NOMO-1 (cell line): Measurements from ENCODE around the gene SAMD4B.
A peak's percentile ranks its signal among the peaks of the same experiment; 100 is the strongest.

ENCODE experiments used
- DNase-seq, 2 experiments: peaks; one replicate each; lab custom pipeline; 2025; ENCODE audit not compliant: unreplicated experiment in 2 of 2; lab: John Stamatoyannopoulos, UW

The SAMD4B gene

DNA sequence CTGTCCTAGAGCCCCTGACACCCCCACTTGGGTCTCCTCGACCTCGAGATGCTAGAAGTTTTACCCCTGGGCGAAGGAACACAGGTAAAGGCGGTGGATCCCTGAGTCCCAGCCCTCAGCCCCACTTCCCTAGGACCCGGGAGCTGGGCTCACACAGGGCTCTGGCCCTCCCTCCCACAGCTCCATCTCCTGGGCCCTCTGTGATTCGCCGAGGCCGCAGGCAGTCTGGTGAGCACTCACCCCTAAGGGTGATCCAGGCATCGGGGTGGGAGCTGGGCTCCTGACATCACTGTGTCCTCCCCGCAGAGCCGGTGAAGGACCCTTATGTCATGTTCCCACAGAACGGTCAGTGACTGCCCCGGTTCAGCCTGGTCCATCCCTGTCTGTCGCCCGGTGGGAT lies 78.5 kb downstream of the SAMD4B start:
- no peak for DNase-seq

GRCh38 chr19:39422020-39422419 lies 79.8 kb downstream of the SAMD4B start:
- DNase-seq, result no peak

GRCh38 chr19:39423258-39424086 lies 81.3 kb downstream of the SAMD4B start:
- no peak for DNase-seq

- no peak for DNase-seq
Observed at GRCh38 chr19:39424934-39425333, 82.7 kb downstream of the SAMD4B start.

GRCh38 chr19:39425744-39426143 lies 83.5 kb downstream of the SAMD4B start:
- DNase-seq, result no peak

GRCh38 chr19:39426170-39426569 lies 83.9 kb downstream of the SAMD4B start:
- no peak for DNase-seq

DNA sequence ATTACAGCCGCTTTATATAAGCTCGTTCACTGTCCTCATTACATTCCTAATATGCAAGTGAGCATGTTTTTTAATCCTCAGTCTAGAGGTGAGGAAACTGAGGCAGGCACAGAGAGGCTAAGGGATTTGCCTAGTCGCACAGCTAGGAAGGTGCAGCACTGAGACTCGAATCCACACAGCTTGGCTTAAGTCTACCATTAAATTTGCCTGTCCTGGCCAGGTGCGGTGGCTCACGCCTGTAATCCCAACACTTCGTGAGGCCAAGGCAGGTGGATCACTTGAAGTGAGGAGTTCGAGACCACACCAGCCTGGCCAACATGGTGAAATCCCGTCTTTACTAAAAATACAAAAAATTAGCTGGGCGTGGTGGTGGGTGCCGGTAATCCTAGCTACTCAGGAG lies 85.5 kb downstream of the SAMD4B start:
- no peak for DNase-seq

GRCh38 chr19:39428283-39429112 lies 86.3 kb downstream of the SAMD4B start:
- no peak for DNase-seq

DNA sequence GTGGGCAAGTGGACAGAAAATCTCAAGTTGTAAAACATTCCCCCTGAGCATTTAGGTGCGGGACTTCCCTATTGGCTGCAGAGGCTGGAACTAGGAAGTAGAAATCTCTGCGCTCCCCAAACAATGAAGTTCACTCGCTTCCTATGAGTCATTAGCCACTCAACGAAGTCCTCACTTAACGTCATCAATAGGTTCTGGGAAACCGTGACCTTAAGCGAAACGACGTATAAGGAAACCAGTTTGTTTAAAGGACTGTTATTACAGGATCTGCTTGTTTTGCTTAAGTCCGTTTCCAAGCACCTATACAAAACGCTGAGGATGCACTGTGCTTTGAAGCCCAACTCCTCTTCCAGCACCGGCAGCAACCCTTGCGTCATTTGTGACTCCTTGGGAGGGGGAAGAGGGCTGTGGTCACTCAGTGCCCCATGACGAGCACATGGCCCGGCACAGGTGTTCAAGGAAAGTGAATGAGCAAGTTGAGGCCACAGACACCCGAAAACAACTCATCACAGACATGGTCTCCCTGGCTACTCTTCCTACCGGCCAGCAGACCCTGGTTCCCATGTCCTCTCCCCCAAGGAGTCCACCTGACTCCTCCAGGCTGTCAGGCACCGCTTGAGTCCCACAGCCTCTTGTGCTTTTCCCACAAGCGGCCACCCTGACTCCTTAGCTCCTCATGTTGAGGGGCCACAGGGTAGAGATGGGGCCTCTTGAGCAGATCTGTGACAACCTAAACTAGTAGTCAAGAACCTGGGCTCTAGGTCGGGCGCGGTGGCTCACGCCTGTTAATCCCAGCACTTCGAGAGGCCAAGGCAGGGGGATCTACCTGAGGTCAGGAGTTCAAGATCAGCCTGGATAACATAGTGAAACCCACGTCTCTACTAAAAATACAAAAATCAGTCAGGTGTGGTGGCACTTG lies 88.7 kb downstream of the SAMD4B start:
- peak; percentile 76 to 94 for DNase-seq

DNA sequence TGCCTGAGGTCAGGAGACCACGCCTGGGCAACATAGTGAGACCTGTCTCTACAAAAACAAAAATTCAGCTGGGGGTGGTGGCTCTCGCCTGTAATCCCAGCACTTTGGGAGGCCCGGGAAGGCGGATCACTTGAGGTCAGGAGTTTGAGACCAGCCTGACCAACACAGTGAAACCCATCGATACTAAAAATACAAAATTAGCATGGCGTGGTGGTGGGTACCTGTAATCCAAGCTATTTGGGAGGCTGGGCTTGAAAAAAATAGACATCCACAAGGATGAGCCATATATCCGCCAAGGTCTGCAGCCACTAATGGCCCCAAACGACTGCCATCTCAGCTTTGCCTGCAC lies 90.4 kb downstream of the SAMD4B start:
- no peak for DNase-seq

DNA sequence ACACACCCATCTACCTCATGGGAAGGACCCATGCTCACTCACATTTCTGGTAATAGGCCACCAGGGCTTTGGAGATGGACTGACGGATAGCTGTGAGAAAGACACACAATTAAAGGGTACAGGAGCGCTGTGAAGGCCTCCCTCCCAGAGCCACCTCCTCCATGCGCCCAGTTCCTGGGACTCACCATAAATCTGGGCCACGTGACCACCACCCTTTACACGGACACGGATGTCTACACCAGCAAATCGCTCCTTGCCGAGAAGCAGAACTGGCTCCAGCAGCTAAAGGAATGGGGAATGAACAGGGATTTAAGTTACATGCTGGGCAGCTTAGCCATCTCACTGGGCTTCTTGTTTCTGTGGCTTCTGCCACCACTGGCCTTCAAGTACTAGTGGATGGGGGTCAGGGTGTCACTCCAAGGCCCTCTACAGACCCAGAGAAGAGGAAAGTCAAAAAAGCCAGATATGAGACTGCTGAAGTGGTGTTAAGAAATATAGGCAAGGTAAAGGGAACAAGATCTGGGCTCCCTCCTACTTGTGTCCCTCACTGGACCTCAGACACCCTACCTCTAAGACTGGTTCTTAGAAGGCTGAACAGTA lies 91.4 kb downstream of the SAMD4B start:
- no peak for DNase-seq

- DNase-seq, result peak in 1 of 2 experiments; percentile 12
Observed at GRCh38 chr19:39434123-39435076, 92.2 kb downstream of the SAMD4B start.
